Keratinocyte (primary cell): ENCODE measurements around the gene LRGUK. TPM values are rescaled to one million over a fixed set of nuclear protein-coding genes. Genes with fewer than 3 reads are reported as not detected.

ENCODE experiments used
- DNase-seq: peaks from one replicate; pipeline ENCODE4 v3.0.0-alpha.2; 2011; ENCODE audit warnings: low read depth, missing footprints, low spot score
- FAIRE-seq: peaks from 2 replicates; lab custom pipeline; 2011; peaks lifted over from hg19 to GRCh38; lab: Jason Lieb, UNC
- H2AFZ ChIP-seq: 2 replicates; pipeline ENCODE4 v1.6.0; 2012; ENCODE audit warnings: low read length, control low read depth, inconsistent platforms; ENCODE audit not compliant: control insufficient read depth
- H3K27ac ChIP-seq: 2 replicates; pipeline ENCODE4 v1.5.1; 2011; ENCODE audit warnings: low read length; ENCODE audit not compliant: control insufficient read depth, insufficient read depth
- H3K27me3 ChIP-seq: 3 replicates; pipeline ENCODE4 v1.6.0; 2011; ENCODE audit warnings: low read length; ENCODE audit not compliant: control insufficient read depth, insufficient read depth; ENCODE audit errors: extremely low read depth
- H3K36me3 ChIP-seq, 2 experiments: 2 replicates in 1 of 2; 3 replicates in 1 of 2; pipeline ENCODE4 v1.5.1; 2011; ENCODE audit warnings: low read length in 2 of 2, mild to moderate bottlenecking in 1 of 2; ENCODE audit not compliant: control insufficient read depth in 2 of 2, insufficient read depth in 2 of 2; ENCODE audit errors: extremely low read depth in 1 of 2
- H3K4me1 ChIP-seq: 3 replicates; pipeline ENCODE4 v1.5.1; 2011; ENCODE audit warnings: low read length; ENCODE audit not compliant: control insufficient read depth, insufficient read depth; ENCODE audit errors: extremely low read depth
- H3K4me2 ChIP-seq: 3 replicates; pipeline ENCODE4 v1.6.0; 2011; ENCODE audit warnings: low read depth, low read length; ENCODE audit not compliant: control insufficient read depth, insufficient read depth; ENCODE audit errors: extremely low read depth
- H3K4me3 ChIP-seq, 3 experiments: fragments of 200-600 bp in 1 of 3; sonication (generic) in 1 of 3; 2 replicates in 2 of 3; 3 replicates in 1 of 3; pipeline ENCODE4 v1.5.1; 2011 to 2016; ENCODE audit warnings: low read length in 3 of 3, mild to moderate bottlenecking in 3 of 3, control low read depth in 2 of 3, inconsistent platforms in 1 of 3, low read depth in 1 of 3, mixed read lengths in 1 of 3, mixed run types in 1 of 3, moderate library complexity in 1 of 3; ENCODE audit not compliant: control insufficient read depth in 2 of 3, insufficient read depth in 2 of 3; ENCODE audit errors: extremely low read depth in 1 of 3
- H3K79me2 ChIP-seq: 2 replicates; pipeline ENCODE4 v1.6.0; 2012; ENCODE audit warnings: low read length; ENCODE audit not compliant: control insufficient read depth, insufficient read depth
- H3K9ac ChIP-seq: 3 replicates; pipeline ENCODE4 v1.6.0; 2011; ENCODE audit warnings: low read length; ENCODE audit not compliant: control insufficient read depth, insufficient read depth; ENCODE audit errors: extremely low read depth
- H3K9me1 ChIP-seq: 3 replicates; pipeline ENCODE4 v1.6.0; 2011; ENCODE audit warnings: low read length; ENCODE audit not compliant: control insufficient read depth, insufficient read depth; ENCODE audit errors: extremely low read depth
- H3K9me3 ChIP-seq: 2 replicates; pipeline ENCODE4 v1.5.1; 2012; ENCODE audit warnings: low read depth, low read length; ENCODE audit not compliant: control insufficient read depth
- H4K20me1 ChIP-seq: 3 replicates; pipeline ENCODE4 v1.6.0; 2011; ENCODE audit warnings: low read length; ENCODE audit not compliant: control insufficient read depth, insufficient read depth; ENCODE audit errors: extremely low read depth
- EZH2 ChIP-seq: IDR thresholded peaks from one replicate; pipeline ENCODE4 v1.6.1; 2012; ENCODE audit warnings: inconsistent platforms, mild to moderate bottlenecking, low read length, moderate library complexity
- dilution Hi-C: fragments of 300-500 bp; cut with MboI; formaldehyde crosslinking; loops from one replicate; pipeline ENCODE4 v1.7.0; 2020; ENCODE audit warnings: low sequenced_read_pairs; ENCODE audit not compliant: extremely low pct_ligation_motif_present
- polyA plus RNA-seq, 5 experiments: library from polyadenylated mRNA; depleted of rRNA in 3 of 5; stranded (reverse) in 3 of 5; stranded (forward) in 1 of 5; unstranded in 1 of 5; fragments of >200 nt; gene quantifications; 1 replicate in 1 of 5; 2 replicates in 3 of 5; 3 replicates in 1 of 5; pipeline versions ENCODE4 v1.2.1 to v1.2.3, GENCODE V29; 2011 to 2012; ENCODE audit warnings: missing spikeins in 2 of 5, low read depth in 1 of 5, low replicate concordance in 1 of 5
- TF ChIP-seq, protein P1 (sequence below), 3 experiments: IDR thresholded peaks in 1 of 3; conservative IDR thresholded peaks in 1 of 3; optimal IDR thresholded peaks in 1 of 3; 2 replicates in 2 of 3; 3 replicates in 1 of 3; pipeline versions ENCODE3 to v1.5.1; 2011; ENCODE audit warnings: low read length in 3 of 3, mild to moderate bottlenecking in 3 of 3, moderate library complexity in 2 of 3, control low read depth in 1 of 3, inconsistent platforms in 1 of 3; ENCODE audit not compliant: insufficient read depth in 2 of 3; ENCODE audit errors: extremely low read depth in 1 of 3

LRGUK gene
- polyA plus RNA-seq, 1 donor (not counting 4 experiments of a cell fraction or from before 2014, with no cell fraction given): 0.50 TPM

- peak; percentile 17 for FAIRE-seq
- no peaks in the 10 kb centered on the region for H3K27me3 ChIP-seq
- no peaks in the 10 kb centered on the region for H3K9me3 ChIP-seq
- no peak overlapping the region for H3K27ac ChIP-seq
- DNase-seq: no peak
- TF ChIP-seq EZH2: no peak
- TF ChIP-seq, protein P1, sequence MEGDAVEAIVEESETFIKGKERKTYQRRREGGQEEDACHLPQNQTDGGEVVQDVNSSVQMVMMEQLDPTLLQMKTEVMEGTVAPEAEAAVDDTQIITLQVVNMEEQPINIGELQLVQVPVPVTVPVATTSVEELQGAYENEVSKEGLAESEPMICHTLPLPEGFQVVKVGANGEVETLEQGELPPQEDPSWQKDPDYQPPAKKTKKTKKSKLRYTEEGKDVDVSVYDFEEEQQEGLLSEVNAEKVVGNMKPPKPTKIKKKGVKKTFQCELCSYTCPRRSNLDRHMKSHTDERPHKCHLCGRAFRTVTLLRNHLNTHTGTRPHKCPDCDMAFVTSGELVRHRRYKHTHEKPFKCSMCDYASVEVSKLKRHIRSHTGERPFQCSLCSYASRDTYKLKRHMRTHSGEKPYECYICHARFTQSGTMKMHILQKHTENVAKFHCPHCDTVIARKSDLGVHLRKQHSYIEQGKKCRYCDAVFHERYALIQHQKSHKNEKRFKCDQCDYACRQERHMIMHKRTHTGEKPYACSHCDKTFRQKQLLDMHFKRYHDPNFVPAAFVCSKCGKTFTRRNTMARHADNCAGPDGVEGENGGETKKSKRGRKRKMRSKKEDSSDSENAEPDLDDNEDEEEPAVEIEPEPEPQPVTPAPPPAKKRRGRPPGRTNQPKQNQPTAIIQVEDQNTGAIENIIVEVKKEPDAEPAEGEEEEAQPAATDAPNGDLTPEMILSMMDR (optimal IDR thresholded peaks at IDR 0.05 in 1 of 3, IDR thresholded peaks at IDR 0.05 in 1 of 3, conservative IDR thresholded peaks at IDR 0.05 in 1 of 3; ENCODE audit: extremely low read depth in 1 of 3, insufficient read depth in 2 of 3, low read length in 3 of 3): no peak
- no peak overlapping the region for H3K4me2 ChIP-seq
- H3K9ac ChIP-seq: no peak overlapping the region
- H3K9me1 ChIP-seq: no peaks in the 10 kb centered on the region
- H3K36me3 ChIP-seq: no peaks in the 10 kb centered on the region
- H4K20me1 ChIP-seq: no peaks in the 10 kb centered on the region
- H3K4me3 ChIP-seq: no peak overlapping the region
- H2AFZ ChIP-seq: no peak overlapping the region
- H3K79me2 ChIP-seq: no peaks in the 10 kb centered on the region
- H3K4me1 ChIP-seq: no peaks in the 10 kb centered on the region
- dilution Hi-C loops: no loop called here
Observed at GRCh38 chr7:134246347-134246746, 119.2 kb downstream of the LRGUK start.

- FAIRE-seq (no peak), DNase-seq (no peak)
- dilution Hi-C loops: no loop called here
- H2AFZ ChIP-seq: no peak overlapping the region
- no peaks in the 10 kb centered on the region for H4K20me1 ChIP-seq
- H3K9ac ChIP-seq: no peak overlapping the region
- no peaks in the 10 kb centered on the region for H3K27me3 ChIP-seq
- H3K36me3 ChIP-seq: no peaks in the 10 kb centered on the region
- H3K79me2 ChIP-seq: no peaks in the 10 kb centered on the region
- H3K9me1 ChIP-seq: no peaks in the 10 kb centered on the region
- H3K4me1 ChIP-seq: no peaks in the 10 kb centered on the region
- TF ChIP-seq, protein P1 (optimal IDR thresholded peaks at IDR 0.05 in 1 of 3, IDR thresholded peaks at IDR 0.05 in 1 of 3, conservative IDR thresholded peaks at IDR 0.05 in 1 of 3; ENCODE audit: extremely low read depth in 1 of 3, insufficient read depth in 2 of 3, low read length in 3 of 3): no peak
- no peak for TF ChIP-seq EZH2
- H3K4me3 ChIP-seq: no peak overlapping the region
- H3K4me2 ChIP-seq: no peak overlapping the region
- no peak overlapping the region for H3K27ac ChIP-seq
- no peaks in the 10 kb centered on the region for H3K9me3 ChIP-seq
Observed at GRCh38 chr7:134246761-134247160, 119.6 kb downstream of the LRGUK start.
